PC-3 (cell line): ENCODE data around the gene PLEKHH3. TPM values are rescaled to one million over a fixed set of nuclear protein-coding genes. Genes with fewer than 3 reads are reported as not detected.
"Not testable (repeated sequence)": the region's sequence is repeated elsewhere in the genome, so short reads cannot be mapped to it uniquely, and the experiment has no call there.

Source experiments
- ATAC-seq: fragments of 200-7000 bp; cut with Tn5 transposase; 2 replicates; pipeline ENCODE4 v1.9.1; 2020; ENCODE audit warnings: mild to moderate bottlenecking, moderate library complexity
- BruUV-seq: library from RNA; stranded (reverse); fragments of 400-500 nt; replicated peaks from 2 replicates; lab custom pipeline; 2021; lab: Mats Ljungman, UMichigan
- CTCF ChIA-PET: fragments of 300-600 bp; sonication (Branson Sonifier 250); formaldehyde crosslinking; loops from one replicate; lab custom pipeline; 2022; ENCODE audit warnings: antibody characterized with exemption; lab: Charles Lee
- POLR2A ChIA-PET: fragments of 300-600 bp; sonication (Branson Sonifier 250); formaldehyde crosslinking; loops from one replicate; lab custom pipeline; 2022; ENCODE audit warnings: antibody characterized with exemption; ENCODE audit not compliant: unreplicated experiment; lab: Charles Lee
- DNase-seq: peaks from one replicate; pipeline ENCODE4 v3.0.0-alpha.2; 2015
- H2AFZ ChIP-seq: fragments of 300-600 bp; sonication (generic); 2 replicates; pipeline ENCODE4 v1.6.0; 2016; ENCODE audit warnings: antibody characterized with exemption, low read length
- H3F3A ChIP-seq: fragments of 300-600 bp; sonication (generic); one replicate; pipeline ENCODE4 v1.6.0; 2017; ENCODE audit warnings: antibody characterized with exemption, low read length, control low read depth, mild to moderate bottlenecking; ENCODE audit not compliant: unreplicated experiment
- H3K27ac ChIP-seq: fragments of 300-600 bp; sonication (generic); 2 replicates; pipeline ENCODE4 v1.5.1; 2016; ENCODE audit warnings: mild to moderate bottlenecking, low read length
- H3K27me3 ChIP-seq: fragments of 300-600 bp; sonication (generic); 2 replicates; pipeline ENCODE4 v1.6.1; 2016; ENCODE audit warnings: low read length, mixed read lengths
- H3K36me3 ChIP-seq: fragments of 300-600 bp; sonication (generic); 2 replicates; pipeline ENCODE4 v1.6.1; 2016; ENCODE audit warnings: low read depth, mixed run types, low read length, mixed read lengths
- H3K4me1 ChIP-seq: fragments of 300-600 bp; sonication (generic); 2 replicates; pipeline ENCODE4 v1.5.1; 2016; ENCODE audit warnings: low read length; ENCODE audit not compliant: insufficient read depth
- H3K4me2 ChIP-seq: fragments of 300-600 bp; sonication (generic); 2 replicates; pipeline ENCODE4 v1.6.0; 2016; ENCODE audit warnings: low read length
- H3K4me3 ChIP-seq: fragments of 300-600 bp; sonication (generic); 2 replicates; pipeline ENCODE4 v1.5.1; 2016; ENCODE audit warnings: mild to moderate bottlenecking, low read length, mixed read lengths
- H3K79me2 ChIP-seq: fragments of 300-600 bp; sonication (generic); 2 replicates; pipeline ENCODE4 v1.6.1; 2017; ENCODE audit warnings: low read length, mixed read lengths
- H3K9ac ChIP-seq: fragments of 300-600 bp; sonication (generic); 2 replicates; pipeline ENCODE4 v1.6.0; 2016; ENCODE audit warnings: mild to moderate bottlenecking, low read length
- H3K9me2 ChIP-seq: fragments of 300-600 bp; sonication (generic); replicated peaks from 2 replicates; pipeline ENCODE4 v1.6.1; 2016; ENCODE audit warnings: mixed run types, low read length, mixed read lengths
- H3K9me3 ChIP-seq: fragments of 300-600 bp; sonication (generic); 2 replicates; pipeline ENCODE4 v1.6.1; 2016; ENCODE audit warnings: low read length, mixed read lengths
- H4K20me1 ChIP-seq: fragments of 300-600 bp; sonication (generic); 2 replicates; pipeline ENCODE4 v1.6.1; 2016; ENCODE audit warnings: low read length, mixed read lengths
- EZH2 ChIP-seq: fragments of 300-600 bp; sonication (generic); IDR thresholded peaks from one replicate; pipeline ENCODE4 v1.6.1; 2017; ENCODE audit warnings: antibody characterized with exemption, mild to moderate bottlenecking, low read length; ENCODE audit not compliant: unreplicated experiment
- EZH2phosphoT487 ChIP-seq: fragments of 300-600 bp; sonication (generic); IDR thresholded peaks from 2 replicates; pipeline ENCODE4 v1.6.1; 2018; ENCODE audit warnings: mild to moderate bottlenecking, antibody characterized with exemption, low read length, borderline replicate concordance
- intact Hi-C: fragments of 100-400 bp; cut with micrococcal nuclease; formaldehyde crosslinking; loops from 2 replicates; pipeline ENCODE4 v1.9.0; 2023
- total RNA-seq: library from RNA; depleted of rRNA; stranded (reverse); fragments of >200 nt; gene quantifications from 2 replicates; pipeline ENCODE4 v1.2.3, GENCODE V29; 2014
- TF ChIP-seq, protein P1 (sequence below): fragments of 300-600 bp; sonication (generic); conservative IDR thresholded peaks from 2 replicates; pipeline ENCODE4 v1.5.1; 2017; ENCODE audit warnings: antibody characterized with exemption, low read depth, mild to moderate bottlenecking, low read length

Gene PLEKHH3
- total RNA-seq, 1 experiment from 2014 or later: 20.1 TPM

GRCh38 chr17:42667088-42667951 lies 9.5 kb downstream of the PLEKHH3 start:
- peak overlapping the region; percentile 57 for H3K27ac ChIP-seq
- no peaks in the 10 kb centered on the region for H3K79me2 ChIP-seq
- POLR2A ChIA-PET: interaction anchor here (0.6 kb wide), 1 partner anchor 12 kb away, joined by 3 read pairs; no protein-coding TSS in a partner anchor

DNA sequence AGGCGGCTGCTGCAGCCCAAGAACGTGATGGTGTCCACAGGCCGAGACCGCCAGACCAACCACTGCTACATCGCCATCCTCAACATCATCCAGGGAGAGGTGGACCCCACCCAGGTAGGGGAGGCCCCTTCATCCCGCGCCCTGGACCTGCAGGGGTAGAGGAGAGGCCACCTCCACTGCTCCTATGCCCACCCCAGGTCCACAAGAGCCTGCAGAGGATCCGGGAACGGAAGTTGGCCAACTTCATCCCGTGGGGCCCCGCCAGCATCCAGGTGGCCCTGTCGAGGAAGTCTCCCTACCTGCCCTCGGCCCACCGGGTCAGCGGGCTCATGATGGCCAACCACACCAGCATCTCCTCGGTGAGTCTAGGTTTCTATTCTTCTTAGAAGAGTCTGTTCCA lies 10.7 kb downstream of the PLEKHH3 start:
- H2AFZ ChIP-seq, H3K36me3 ChIP-seq, H4K20me1 ChIP-seq, H3K27me3 ChIP-seq, H3K9me3 ChIP-seq, ATAC-seq, H3K27ac ChIP-seq, intact Hi-C loops, DNase-seq, H3K4me3 ChIP-seq, H3K9ac ChIP-seq, H3K9me2 ChIP-seq, H3K4me2 ChIP-seq, CTCF ChIA-PET, H3F3A ChIP-seq, BruUV-seq, H3K79me2 ChIP-seq: not testable (repeated sequence)
- peaks cover 19% of the 10 kb centered on the region for H3K4me1 ChIP-seq
- POLR2A ChIA-PET: interaction anchor here (0.6 kb wide), 1 partner anchor 13 kb away, joined by 3 read pairs; no protein-coding TSS in a partner anchor

More at GRCh38 chr17:42667088-42667951, 9.5 kb downstream of the PLEKHH3 start:
- intact Hi-C loops: no loop called here
- Histone ChIP-seq H4K20me1 (no peaks in the 10 kb centered on the region), H3K4me1 (peaks cover 17% of the 10 kb centered on the region), H3K9me3 (no peaks in the 10 kb centered on the region), H3K4me2 (peak overlapping the region; percentile 46), H3K9me2 (no peaks in the 10 kb centered on the region), H2AFZ (no peak overlapping the region), H3F3A (no peaks in the 10 kb centered on the region), H3K4me3 (no peak overlapping the region), H3K27me3 (no peaks in the 10 kb centered on the region), H3K36me3 (no peaks in the 10 kb centered on the region), H3K9ac (no peak overlapping the region)
- BruUV-seq: no TSS peak
- CTCF ChIA-PET: no interaction called here
- ATAC-seq: peak; percentile 96
- peak; percentile 90 for DNase-seq
- no peak for TF ChIP-seq EZH2phosphoT487
- TF ChIP-seq, protein P1, sequence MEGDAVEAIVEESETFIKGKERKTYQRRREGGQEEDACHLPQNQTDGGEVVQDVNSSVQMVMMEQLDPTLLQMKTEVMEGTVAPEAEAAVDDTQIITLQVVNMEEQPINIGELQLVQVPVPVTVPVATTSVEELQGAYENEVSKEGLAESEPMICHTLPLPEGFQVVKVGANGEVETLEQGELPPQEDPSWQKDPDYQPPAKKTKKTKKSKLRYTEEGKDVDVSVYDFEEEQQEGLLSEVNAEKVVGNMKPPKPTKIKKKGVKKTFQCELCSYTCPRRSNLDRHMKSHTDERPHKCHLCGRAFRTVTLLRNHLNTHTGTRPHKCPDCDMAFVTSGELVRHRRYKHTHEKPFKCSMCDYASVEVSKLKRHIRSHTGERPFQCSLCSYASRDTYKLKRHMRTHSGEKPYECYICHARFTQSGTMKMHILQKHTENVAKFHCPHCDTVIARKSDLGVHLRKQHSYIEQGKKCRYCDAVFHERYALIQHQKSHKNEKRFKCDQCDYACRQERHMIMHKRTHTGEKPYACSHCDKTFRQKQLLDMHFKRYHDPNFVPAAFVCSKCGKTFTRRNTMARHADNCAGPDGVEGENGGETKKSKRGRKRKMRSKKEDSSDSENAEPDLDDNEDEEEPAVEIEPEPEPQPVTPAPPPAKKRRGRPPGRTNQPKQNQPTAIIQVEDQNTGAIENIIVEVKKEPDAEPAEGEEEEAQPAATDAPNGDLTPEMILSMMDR: no peak
- no peak for TF ChIP-seq EZH2

- Histone ChIP-seq H3K36me3 (no peaks in the 10 kb centered on the region), H3K9ac (no peak overlapping the region), H3K4me3 (no peak overlapping the region), H3K9me2 (no peaks in the 10 kb centered on the region), H3K4me1 (peaks cover 23% of the 10 kb centered on the region), H2AFZ (no peak overlapping the region), H3K4me2 (no peak overlapping the region), H3K27me3 (no peaks in the 10 kb centered on the region), H3K27ac (no peak overlapping the region), H3K9me3 (no peaks in the 10 kb centered on the region), H3F3A (no peaks in the 10 kb centered on the region), H3K79me2 (no peaks in the 10 kb centered on the region), H4K20me1 (no peaks in the 10 kb centered on the region)
- ATAC-seq: no peak
- CTCF ChIA-PET: no interaction called here
- BruUV-seq: no TSS peak
- TF ChIP-seq EZH2 (no peak), EZH2phosphoT487 (no peak)
- TF ChIP-seq, protein P1: no peak
- POLR2A ChIA-PET: no interaction called here
- intact Hi-C loops: no loop called here
- no peak for DNase-seq
Observed at GRCh38 chr17:42665581-42666001, 11.2 kb downstream of the PLEKHH3 start.
